Left forelimb (tissue), 1 donor: ENCODE results near the gene IL37.
A peak's percentile ranks its signal among the peaks of the same experiment; 100 is the strongest.
"Not testable (repeated sequence)": the region's sequence is repeated elsewhere in the genome, so short reads cannot be mapped to it uniquely, and the experiment has no call there.

Experiments used
- DNase-seq: peaks from one replicate; pipeline ENCODE4 v3.0.0-alpha.2; 2018; ENCODE audit warnings: low spot score

The IL37 gene

DNA sequence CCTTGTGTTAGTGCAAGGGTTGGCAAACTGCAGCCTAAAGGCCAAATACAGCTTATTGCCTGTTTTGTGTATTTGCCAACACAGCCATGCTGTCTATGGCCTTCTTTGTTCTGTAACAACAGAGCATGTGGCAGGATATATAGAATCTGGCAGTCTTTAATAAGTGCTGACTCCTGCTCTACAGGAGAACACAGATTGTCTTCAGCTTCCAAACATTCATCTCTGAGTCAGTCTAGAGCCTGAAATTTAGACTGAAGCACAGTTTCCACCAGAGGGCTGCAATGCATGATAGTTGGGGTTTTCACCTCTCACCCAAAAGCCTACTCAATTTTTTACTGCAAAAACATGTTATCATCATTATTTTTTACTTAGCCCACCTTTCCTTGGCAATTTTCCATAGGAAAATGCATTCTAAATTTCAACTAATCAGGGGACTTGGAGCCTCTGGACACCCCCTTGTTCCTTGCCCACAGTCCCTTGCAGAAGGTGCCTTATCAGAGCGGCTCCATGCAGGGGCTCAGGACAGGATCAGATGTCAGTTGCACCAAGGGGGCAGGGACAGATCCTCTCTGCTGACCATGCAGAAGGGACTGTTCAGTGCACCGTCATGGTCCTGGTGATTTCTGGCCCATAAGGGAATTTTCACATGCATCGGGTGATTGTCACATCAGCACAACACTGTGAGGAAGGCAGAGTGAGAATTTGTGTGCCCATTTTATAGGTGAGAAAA, 12.4 kb downstream of the IL37 start:
- DNase-seq: no peak

GRCh38 chr2:112923967-112924338, 13.0 kb downstream of the IL37 start:
- no peak for DNase-seq

DNA sequence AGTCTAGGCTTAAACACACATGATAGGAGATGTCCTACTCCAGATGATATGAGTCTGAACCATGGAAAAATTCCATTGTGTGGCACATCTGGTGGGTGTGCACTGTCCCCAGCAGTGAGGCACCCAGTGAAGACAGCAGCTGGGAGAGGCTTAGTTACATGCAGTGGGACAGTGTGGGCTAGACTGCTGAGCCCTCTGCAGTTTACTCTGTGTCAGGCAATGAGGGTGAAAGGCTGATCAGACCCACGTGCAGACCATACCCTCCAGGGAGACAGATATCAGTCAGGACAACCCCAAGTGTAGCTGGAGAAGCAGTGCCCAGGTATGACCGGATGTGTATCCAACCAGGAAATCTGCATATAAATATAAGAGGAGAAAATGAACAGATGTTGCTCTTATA, 13.4 kb downstream of the IL37 start:
- DNase-seq: no peak

DNA sequence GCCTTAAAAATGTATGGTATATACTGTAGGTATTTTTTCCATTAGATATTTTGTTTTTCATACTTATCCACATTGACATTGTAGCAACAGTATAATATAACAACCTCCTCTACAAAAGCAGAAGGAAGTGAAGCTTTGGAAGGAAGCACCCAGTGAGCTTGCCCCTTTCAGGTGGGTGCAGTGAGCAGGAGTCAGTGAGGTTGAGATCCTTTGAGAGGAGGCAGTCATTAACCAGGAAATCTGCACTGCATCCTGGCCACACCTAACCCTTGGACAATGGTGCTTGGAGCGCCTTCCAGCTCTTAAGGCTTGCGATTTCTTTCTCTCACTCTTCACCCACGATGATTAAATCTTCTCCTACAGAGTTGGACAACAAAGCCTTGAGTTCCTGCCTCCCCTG, 13.9 kb downstream of the IL37 start:
- no peak for DNase-seq

DNA sequence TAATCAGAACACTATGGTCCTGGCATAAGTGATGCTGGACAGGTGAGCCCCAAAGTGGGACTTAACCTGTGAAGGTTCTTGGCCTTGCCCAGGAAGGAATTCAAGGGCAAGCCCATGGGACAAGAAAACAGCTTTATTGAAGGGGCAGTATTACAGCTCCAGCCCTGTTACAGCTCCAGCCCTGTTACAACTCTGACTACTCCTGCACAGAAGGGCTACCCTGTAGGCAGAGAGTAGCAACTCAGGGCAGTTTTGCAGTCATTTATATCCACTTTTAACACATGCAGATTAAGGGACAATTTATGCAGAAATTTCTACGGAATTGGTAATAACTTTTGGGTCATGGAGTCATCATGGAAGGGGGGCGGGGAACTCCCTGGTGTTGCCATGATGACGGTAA, 15.7 kb downstream of the IL37 start:
- DNase-seq: no peak

GRCh38 chr2:112927745-112928144, 16.8 kb downstream of the IL37 start:
- DNase-seq: no peak

DNA sequence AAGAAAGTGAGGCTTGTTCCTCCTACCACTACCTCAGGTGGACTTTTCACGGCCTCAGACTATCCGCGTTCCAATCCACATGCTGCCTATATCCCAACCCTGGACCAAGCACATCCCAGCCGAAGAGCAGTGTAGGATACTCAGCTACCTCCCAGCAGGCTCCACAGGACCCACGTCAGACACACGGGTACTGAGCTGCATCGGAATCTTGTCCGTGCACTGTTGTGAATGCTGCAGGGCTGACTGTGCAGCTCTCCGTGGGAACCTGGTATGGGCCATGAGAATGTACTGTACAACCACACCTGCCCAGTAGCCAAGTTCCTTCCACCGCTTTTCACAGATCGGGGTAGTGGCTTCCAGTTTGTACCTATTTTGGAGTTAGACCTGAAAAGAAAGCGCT, 22.3 kb downstream of the IL37 start:
- peak; percentile 22 for DNase-seq

DNA sequence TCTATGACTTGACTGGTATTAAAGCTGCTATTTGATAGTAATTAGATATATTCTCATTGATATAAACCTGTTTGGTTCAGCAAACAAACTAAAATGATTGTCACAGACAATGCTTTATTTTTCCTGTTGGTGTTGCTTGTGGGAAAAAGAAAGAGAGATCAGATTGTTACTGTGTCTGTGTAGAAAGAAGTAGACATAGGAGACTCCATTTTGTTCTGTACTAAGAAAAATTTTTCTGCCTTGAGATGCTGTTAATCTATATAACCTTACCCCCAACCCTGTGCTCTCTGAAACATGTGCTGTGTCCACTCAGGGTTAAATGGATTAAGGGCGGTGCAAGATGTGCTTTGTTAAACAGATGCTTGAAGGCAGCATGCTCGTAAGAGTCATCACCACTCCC, 23.2 kb downstream of the IL37 start:
- DNase-seq: not testable (repeated sequence)

GRCh38 chr2:112936927-112937232, 25.9 kb downstream of the IL37 start:
- DNase-seq: no peak

DNA sequence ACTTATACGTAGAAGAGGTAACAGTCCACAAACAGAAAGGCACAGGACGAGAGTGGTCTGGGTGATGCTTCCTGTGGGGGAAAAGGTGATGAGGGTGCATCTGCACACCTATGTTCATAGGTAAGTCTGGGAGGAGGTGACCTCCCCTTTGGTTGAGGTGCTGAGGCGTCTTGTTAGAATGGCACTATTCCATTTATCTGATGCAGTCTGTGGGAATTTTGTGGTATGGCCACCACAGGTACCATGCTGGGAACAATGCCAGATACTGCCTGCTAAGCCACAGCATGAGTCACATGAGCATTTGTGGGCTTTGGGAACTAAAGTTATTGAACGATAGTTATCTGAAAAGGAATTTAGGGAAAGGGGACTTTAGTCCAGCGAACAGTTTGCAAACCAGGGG, 27.9 kb downstream of the IL37 start:
- peak; percentile 17 for DNase-seq

DNA sequence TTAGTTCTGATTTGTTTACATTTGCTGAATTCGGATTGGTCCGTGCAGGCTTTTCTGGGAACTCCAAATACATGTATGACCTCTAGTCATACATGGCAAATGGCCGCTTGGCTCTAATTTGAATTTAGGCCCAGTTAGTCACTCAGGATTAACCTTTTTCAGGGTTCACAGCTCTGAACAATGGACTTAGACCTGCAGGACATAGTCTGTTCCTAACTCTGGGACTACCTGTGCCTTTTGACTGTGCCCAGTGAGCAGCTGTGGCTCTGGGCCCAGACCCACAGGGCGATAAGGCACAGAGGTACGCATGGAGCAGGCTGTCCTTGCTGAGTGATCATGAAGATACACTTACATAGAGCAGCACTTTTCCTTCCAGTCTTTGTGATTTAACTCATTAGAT, 28.5 kb downstream of the IL37 start:
- DNase-seq: peak; percentile 11

DNA sequence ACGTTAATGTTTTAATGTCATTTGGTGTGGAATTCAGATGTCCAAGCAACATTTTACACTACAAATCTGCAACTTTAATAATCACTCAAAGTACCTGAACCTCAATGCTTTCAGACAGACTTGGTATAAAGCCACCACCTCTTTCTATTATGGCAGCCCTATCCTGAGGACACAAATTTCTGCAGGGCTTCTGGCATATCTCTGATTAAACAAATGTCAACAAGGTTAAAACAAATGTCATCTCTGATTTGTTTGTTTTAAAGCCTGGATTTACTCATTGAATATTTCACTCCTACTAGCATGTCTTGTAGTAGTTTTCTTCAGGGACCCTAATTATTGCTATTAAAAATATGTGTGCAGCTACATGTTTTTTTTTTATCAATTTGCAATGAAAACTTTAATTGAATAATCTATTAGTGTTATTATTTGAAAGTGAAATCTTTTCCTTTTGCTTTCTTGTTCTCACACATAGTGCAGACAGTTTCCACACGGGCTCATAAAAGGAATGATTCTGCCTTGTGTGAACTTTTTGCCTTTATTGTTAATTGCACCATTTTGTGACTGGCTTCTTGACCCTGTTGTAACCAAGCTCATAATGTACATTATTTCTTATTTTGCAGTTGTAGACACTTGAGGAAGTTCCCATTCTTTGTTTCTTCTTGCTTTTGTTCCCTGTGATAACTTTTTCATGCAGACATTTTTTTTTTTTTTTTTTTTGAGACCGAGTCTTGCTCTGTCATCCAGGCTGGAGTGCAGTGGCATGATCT, 30.1 kb downstream of the IL37 start:
- peak; percentile 11 for DNase-seq

DNA sequence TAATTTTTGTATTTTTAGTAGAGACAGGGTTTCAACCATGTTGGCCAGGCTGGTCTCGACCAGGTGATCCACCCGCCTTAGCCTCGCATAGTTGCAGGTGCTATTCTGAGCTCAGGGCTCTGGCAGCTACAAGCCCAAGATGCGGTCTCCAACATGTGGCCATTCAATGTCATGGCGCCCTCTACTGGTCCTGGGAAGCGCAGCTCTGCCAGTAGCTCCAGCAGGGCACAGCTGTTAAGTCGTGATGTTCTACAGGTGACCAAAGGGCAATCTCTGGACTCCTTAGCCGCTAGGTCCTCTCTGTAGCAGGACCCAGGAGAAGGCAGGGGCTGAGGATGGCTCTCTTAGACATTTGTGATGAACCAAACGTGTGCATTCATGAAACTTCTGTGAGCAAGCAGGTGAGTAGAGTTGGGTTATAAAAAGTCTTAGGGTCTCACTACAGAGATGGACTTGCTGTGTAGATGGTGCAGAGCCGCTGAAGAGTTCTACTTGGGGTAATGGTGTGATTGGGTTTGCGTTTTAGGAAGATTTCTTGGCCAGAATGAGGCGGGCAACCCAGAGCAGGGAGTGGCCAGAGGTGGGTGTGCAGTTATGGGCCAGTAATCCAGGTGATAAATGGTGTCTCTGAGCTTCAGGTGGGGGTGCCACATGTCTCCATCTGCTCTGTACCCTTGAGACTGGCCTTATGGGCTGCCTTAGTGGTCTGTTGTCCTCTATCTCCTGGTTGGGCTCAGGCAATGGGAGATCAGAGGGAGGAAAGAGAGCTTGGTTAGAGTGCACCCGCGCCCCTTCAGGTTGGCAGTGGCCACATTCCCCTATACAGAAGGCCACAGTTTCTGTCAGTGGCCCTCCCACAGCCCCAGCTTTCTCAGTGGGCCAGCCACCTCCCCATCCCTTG, 31.0 kb downstream of the IL37 start:
- DNase-seq: peak; percentile 63

DNA sequence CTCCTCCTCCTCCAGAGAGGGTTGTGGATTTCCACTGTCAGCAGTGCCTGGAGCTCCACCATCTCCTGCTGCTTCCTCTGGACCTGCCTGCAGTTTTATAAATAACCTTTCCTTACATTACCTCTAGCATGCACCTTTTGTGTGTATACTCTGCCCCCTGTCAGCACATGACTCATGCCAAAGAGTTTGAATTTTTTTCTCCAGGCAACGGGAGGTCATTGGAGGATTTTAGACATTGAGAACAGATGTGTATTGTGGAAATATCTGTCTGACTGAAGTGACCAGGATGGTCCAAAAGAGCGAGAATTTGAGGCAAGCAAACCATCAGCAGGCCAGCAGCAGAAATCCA, 31.7 kb downstream of the IL37 start:
- DNase-seq: no peak

DNA sequence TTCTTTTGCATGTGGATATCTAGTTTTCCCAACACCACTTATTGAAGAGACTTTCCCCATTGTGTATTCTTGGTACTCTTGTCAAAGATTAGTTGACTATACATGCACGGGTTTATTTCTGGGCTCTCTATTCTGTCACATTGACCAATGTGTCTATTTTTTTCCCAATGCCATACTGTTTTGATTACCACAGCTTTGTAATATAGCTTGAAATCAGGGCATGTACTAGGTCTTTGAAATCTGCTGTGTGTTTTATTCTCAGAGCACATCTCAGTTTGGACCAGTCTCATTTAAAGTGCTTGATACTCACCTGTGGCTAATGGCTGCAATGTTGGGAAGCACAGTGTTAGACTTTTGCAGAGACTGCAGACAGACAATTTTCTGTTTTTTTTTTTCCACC, 34.0 kb downstream of the IL37 start:
- DNase-seq: no peak

DNA sequence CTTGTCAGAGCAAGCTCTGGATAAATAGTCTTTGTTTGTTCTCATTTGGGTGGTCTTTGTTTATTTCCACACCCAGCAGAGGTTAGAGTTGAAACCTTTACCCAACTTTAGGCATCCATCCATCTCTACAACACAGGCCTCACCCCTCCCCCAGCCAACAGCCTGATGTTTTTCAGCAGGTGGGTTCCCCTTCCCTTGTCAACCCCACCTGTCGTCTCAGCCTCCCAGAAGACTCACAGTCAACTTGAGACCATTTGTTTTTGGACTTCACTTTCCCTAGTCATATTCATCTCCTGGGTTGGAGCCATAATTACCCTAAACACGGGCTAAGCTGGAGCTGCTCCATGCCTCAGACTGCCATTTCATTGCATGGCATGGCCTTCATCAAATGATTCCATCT, 35.1 kb downstream of the IL37 start:
- no peak for DNase-seq

DNA sequence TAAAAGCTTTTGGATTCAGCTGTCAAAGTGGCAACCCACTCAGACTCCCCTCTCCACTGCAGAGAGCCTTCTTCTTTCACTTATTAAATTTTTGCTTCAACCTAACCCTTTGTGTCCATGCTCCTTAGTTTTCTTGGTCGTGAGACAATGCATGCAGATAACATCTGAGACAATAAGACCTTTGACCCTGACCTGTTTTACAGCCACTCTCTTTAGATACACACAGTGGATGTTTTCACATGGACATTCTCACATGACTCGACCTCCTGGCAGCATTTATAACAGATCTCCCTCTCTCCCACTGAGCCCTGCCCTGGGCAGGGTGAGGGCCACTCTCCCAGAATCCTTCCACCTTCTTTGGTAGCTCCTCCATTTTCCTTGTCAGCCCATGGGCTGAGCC, 36.4 kb downstream of the IL37 start:
- DNase-seq: no peak

- no peak for DNase-seq
Observed at GRCh38 chr2:112949456-112949855, 38.5 kb downstream of the IL37 start.

- DNase-seq: no peak
Observed at GRCh38 chr2:112954364-112954763, 43.4 kb downstream of the IL37 start.

DNA sequence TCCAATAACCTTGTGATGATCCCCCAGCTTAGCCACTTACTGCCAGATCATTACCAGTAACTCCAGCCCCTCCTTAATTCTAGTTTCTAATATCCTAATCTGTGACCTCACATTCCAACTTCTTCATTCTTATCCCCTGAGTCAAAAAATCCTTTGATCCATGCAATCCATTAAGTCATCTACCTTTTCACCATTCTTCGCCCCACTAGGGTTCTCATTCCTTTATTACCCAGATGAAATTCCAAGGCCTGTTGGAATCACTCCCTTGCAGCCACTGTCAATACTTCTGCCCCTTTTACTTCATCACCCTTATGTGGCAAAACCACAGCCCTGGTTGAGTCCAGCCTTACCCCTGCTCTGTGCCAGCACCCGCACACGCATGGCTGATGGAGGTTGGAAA, 46.5 kb downstream of the IL37 start:
- no peak for DNase-seq

DNA sequence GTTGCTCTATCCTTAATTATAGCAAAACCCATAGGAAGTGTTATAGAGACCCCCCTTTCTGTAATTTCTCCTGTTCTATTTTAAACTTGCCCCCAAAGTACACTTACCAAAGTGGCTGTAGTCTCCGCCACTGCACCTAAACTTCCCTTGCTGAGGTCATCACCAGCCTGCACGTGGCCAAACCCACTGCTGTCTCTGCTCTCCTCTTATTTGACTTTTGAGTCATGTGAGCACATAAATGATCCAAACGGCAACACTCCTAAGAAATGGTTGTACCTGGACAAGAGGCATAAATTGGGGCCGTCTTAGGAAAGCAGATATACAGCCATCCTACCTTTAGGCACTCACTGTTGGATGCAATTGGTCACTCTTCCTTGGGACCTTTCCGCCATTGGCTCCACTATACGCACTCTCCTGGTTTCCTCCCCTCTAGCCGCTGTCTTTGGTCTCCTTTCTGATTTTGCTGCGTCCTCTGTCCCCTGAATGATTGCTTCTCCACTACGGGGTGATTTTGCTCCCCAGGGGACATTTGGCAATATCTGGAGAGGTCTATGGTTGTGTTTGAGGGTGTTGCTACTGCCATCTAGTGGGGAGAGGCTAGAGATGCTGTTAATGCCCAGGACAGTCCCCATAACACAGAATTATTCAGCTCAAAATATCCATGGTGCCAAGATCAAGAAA, 47.6 kb downstream of the IL37 start:
- no peak for DNase-seq

GRCh38 chr2:112959109-112959812, 48.3 kb downstream of the IL37 start:
- no peak for DNase-seq
